GM13977 (cell line): ENCODE measurements around the gene PPP3CB.

Source experiments
- DNase-seq: peaks from one replicate; pipeline ENCODE4 v3.0.0; 2012; ENCODE audit warnings: low spot score
- CTCF ChIP-seq: IDR thresholded peaks from 2 replicates; pipeline ENCODE4 v1.5.1; 2012; ENCODE audit warnings: mild to moderate bottlenecking, control low read depth; ENCODE audit not compliant: insufficient read depth; ENCODE audit errors: extremely low read depth, missing control alignments
- in situ Hi-C: fragments of 300-500 bp; cut with MboI; formaldehyde crosslinking; loops from one replicate; pipeline ENCODE4 v1.12.0; 2022; ENCODE audit warnings: low sequenced_read_pairs, low pct_unique_long_range_greater_than_20kb, mixed read lengths, inconsistent platforms; ENCODE audit not compliant: unreplicated experiment

PPP3CB gene

GRCh38 chr10:73503037-73503436, 7.2 kb upstream of the PPP3CB start:
- TF ChIP-seq CTCF, result no peak
- in situ Hi-C loops, result no loop called here
- DNase-seq, result no peak

GRCh38 chr10:73501651-73502050, 5.8 kb upstream of the PPP3CB start:
- no peak for DNase-seq
- in situ Hi-C loops, result no loop called here
- no peak for TF ChIP-seq CTCF

GRCh38 chr10:73497623-73498022, 1.8 kb upstream of the PPP3CB start:
- no peak for TF ChIP-seq CTCF
- no peak for DNase-seq
- in situ Hi-C loops, result no loop called here

GRCh38 chr10:73495226-73495883, 469 bp downstream of the PPP3CB start:
- no peak for TF ChIP-seq CTCF
- peak; percentile 93 for DNase-seq
- in situ Hi-C loops, result no loop called here

- no peak for DNase-seq
- in situ Hi-C loops, result no loop called here
- TF ChIP-seq CTCF, result no peak
Observed at GRCh38 chr10:73494877-73495225, 973 bp downstream of the PPP3CB start.

GRCh38 chr10:73494213-73494612, 1.6 kb downstream of the PPP3CB start:
- in situ Hi-C loops, result no loop called here
- no peak for DNase-seq
- no peak for TF ChIP-seq CTCF

GRCh38 chr10:73493781-73494180, 2.0 kb downstream of the PPP3CB start:
- DNase-seq, result no peak
- in situ Hi-C loops, result no loop called here
- TF ChIP-seq CTCF, result no peak
